Ammon's horn (tissue), 1 donor: ENCODE results near the gene VILL.
"Not testable (repeated sequence)": the region's sequence is repeated elsewhere in the genome, so short reads cannot be mapped to it uniquely, and the experiment has no call there.

ENCODE experiments used
- DNase-seq: peaks from one replicate; pipeline ENCODE4 v3.0.0-alpha.2; 2016; ENCODE audit warnings: low spot score

VILL gene

GRCh38 chr3:37986479-37987314 is 3.9 kb upstream of the VILL start:
- DNase-seq: no peak

- DNase-seq: no peak
Measured at GRCh38 chr3:37987315-37987697, 3.3 kb upstream of the VILL start.

- no peak for DNase-seq
Measured at GRCh38 chr3:37987751-37988179, 2.8 kb upstream of the VILL start.

- not testable (repeated sequence) for DNase-seq
Measured at GRCh38 chr3:37988376-37988775, 2.2 kb upstream of the VILL start.

- no peak for DNase-seq
Measured at GRCh38 chr3:37988931-37989525, 1.6 kb upstream of the VILL start.

- no peak for DNase-seq
Measured at GRCh38 chr3:37989821-37990480, 635 bp upstream of the VILL start.

- DNase-seq: no peak
Measured at GRCh38 chr3:37991109-37991508, 523 bp downstream of the VILL start.

GRCh38 chr3:37991823-37992222 is 1.2 kb downstream of the VILL start:
- no peak for DNase-seq

- no peak for DNase-seq
Measured at GRCh38 chr3:37992271-37993066, 1.9 kb downstream of the VILL start.

- DNase-seq: no peak
Measured at GRCh38 chr3:37993067-37993455, 2.5 kb downstream of the VILL start.

- no peak for DNase-seq
Measured at GRCh38 chr3:37993460-37993819, 2.9 kb downstream of the VILL start.

GRCh38 chr3:37993820-37994638 is 3.4 kb downstream of the VILL start:
- peak; percentile 80 for DNase-seq

- no peak for DNase-seq
Measured at GRCh38 chr3:37994639-37994972, 4.0 kb downstream of the VILL start.

GRCh38 chr3:37995652-37996641 is 5.4 kb downstream of the VILL start:
- DNase-seq: no peak

GRCh38 chr3:37996785-37997301 is 6.3 kb downstream of the VILL start:
- peak; percentile 80 for DNase-seq

GRCh38 chr3:37997342-37997741 is 6.8 kb downstream of the VILL start:
- no peak for DNase-seq

GRCh38 chr3:37997791-37998370 is 7.3 kb downstream of the VILL start:
- DNase-seq: no peak

- no peak for DNase-seq
Measured at GRCh38 chr3:37999836-38000235, 9.2 kb downstream of the VILL start.

GRCh38 chr3:38000242-38000916 is 9.8 kb downstream of the VILL start:
- no peak for DNase-seq
